Left ventricle myocardium superior (tissue), 1 donor: Measurements from ENCODE around the gene CCDC169. TPM values are rescaled to one million over a fixed set of nuclear protein-coding genes. Genes with fewer than 3 reads are reported as not detected.

Source experiments
- ATAC-seq: fragments of 200-7000 bp; cut with Tn5 transposase; one replicate; pipeline ENCODE4 v1.9.1; 2020; ENCODE audit warnings: mild to moderate bottlenecking, moderate library complexity
- DNase-seq: peaks from one replicate; pipeline ENCODE4 v3.0.0-alpha.2; 2020
- intact Hi-C: fragments of 100-400 bp; cut with micrococcal nuclease; formaldehyde crosslinking; loops from one replicate; pipeline ENCODE4 v1.11.0; 2022
- total RNA-seq: library from RNA; stranded (reverse); fragmentation: NEBNext Ultra II Directional; extraction: Animal tissue kit (Norgen Biotek cat#: 25700); gene quantifications from one replicate; pipeline ENCODE4 v1.2.1, GENCODE V29; 2021
- donor health status: DM: no; HTN: yes; CAD: no; lungs with severe emphysema.

The CCDC169 gene
- total RNA-seq, 1 donor from 2014 or later, result 0.27 TPM

GRCh38 chr13:36188441-36188840 is 109.2 kb downstream of the CCDC169 start:
- DNase-seq (no peak), ATAC-seq (no peak)
- intact Hi-C loops, result no loop called here

DNA sequence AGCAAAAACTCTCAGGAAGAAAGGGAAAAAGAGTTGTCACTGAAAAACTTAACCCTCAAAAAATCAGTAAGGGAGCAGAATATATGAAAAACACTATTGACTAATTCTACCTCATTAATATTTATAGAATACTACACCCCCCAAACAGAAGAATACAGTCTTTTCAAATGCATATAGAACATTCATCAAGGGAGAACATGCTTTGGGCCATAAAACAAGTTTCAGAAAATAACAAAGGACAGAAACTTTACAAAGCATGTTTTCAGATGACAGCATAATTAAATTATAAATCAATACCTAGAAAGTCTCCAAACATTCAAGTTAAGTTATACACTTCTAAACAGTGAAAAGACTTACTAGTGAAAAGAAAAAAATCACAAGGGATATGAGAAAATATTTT is 113.7 kb downstream of the CCDC169 start:
- DNase-seq (no peak), ATAC-seq (no peak)
- intact Hi-C loops, result no loop called here

Other genes starting within 250 kb of the CCDC169 start
- 9.9 TPM for gene DCLK1, start 166.4 kb downstream of the CCDC169 start, total RNA-seq
- not detected for gene SOHLH2, start 83.3 kb downstream of the CCDC169 start, total RNA-seq
- gene SPART, start 48.6 kb upstream of the CCDC169 start, total RNA-seq, result 44.1 TPM
- not detected for gene CCNA1, start 134.7 kb upstream of the CCDC169 start, total RNA-seq